ENCODE data around the gene MPV17L2.

- TF ChIP-seq, protein P1, sequence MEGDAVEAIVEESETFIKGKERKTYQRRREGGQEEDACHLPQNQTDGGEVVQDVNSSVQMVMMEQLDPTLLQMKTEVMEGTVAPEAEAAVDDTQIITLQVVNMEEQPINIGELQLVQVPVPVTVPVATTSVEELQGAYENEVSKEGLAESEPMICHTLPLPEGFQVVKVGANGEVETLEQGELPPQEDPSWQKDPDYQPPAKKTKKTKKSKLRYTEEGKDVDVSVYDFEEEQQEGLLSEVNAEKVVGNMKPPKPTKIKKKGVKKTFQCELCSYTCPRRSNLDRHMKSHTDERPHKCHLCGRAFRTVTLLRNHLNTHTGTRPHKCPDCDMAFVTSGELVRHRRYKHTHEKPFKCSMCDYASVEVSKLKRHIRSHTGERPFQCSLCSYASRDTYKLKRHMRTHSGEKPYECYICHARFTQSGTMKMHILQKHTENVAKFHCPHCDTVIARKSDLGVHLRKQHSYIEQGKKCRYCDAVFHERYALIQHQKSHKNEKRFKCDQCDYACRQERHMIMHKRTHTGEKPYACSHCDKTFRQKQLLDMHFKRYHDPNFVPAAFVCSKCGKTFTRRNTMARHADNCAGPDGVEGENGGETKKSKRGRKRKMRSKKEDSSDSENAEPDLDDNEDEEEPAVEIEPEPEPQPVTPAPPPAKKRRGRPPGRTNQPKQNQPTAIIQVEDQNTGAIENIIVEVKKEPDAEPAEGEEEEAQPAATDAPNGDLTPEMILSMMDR (IDR thresholded peaks at IDR 0.05), result no peak
- TF ChIP-seq POLR2A (IDR thresholded peaks at IDR 0.05), result no peak
- TF ChIP-seq POLR2AphosphoS5 (IDR thresholded peaks at IDR 0.05), result no peak
Measured at GRCh38 chr19:18211683-18212082, 18.7 kb downstream of the MPV17L2 start.

Data from breast epithelium (tissue), 3 donors.